GM23338 (cell line): ENCODE measurements around the gene ANKRD36B. TPM values are rescaled to one million over a fixed set of nuclear protein-coding genes. Genes with fewer than 3 reads are reported as not detected.
"Not testable (repeated sequence)": the region's sequence is repeated elsewhere in the genome, so short reads cannot be mapped to it uniquely, and the experiment has no call there.

Source experiments
- ATAC-seq: fragments of 200-7000 bp; cut with Tn5 transposase; 3 replicates; pipeline ENCODE4 v1.9.1; 2020
- DNase-seq: peaks from one replicate; pipeline ENCODE4 v3.0.0-alpha.2; 2015; ENCODE audit warnings: low spot score
- H2AFZ ChIP-seq: fragments of 200-600 bp; sonication (generic); 2 replicates; pipeline ENCODE4 v1.8.0; 2016; ENCODE audit warnings: antibody characterized with exemption, mild to moderate bottlenecking, moderate library complexity
- H3F3A ChIP-seq: fragments of 200-600 bp; sonication (generic); replicated peaks from 2 replicates; pipeline ENCODE4 v1.8.0; 2017; ENCODE audit warnings: antibody characterized with exemption, mixed run types, low read depth
- H3K27ac ChIP-seq: fragments of 200-600 bp; sonication (generic); 2 replicates; pipeline ENCODE4 v1.6.1; 2016; ENCODE audit warnings: low read depth
- H3K27me3 ChIP-seq: fragments of 200-600 bp; sonication (generic); 2 replicates; pipeline ENCODE4 v1.8.0; 2016; ENCODE audit warnings: mild to moderate bottlenecking, mixed run types, moderate library complexity; ENCODE audit not compliant: insufficient read depth
- H3K36me3 ChIP-seq: fragments of 200-600 bp; sonication (generic); 2 replicates; pipeline ENCODE4 v1.8.0; 2016; ENCODE audit warnings: mild to moderate bottlenecking; ENCODE audit not compliant: insufficient read depth
- H3K4me1 ChIP-seq: fragments of 200-600 bp; sonication (generic); 2 replicates; pipeline ENCODE4 v1.8.0; 2016; ENCODE audit warnings: mild to moderate bottlenecking, moderate library complexity; ENCODE audit not compliant: insufficient read depth
- H3K4me2 ChIP-seq: fragments of 200-600 bp; sonication (generic); 2 replicates; pipeline ENCODE4 v1.7.1; 2017; ENCODE audit warnings: mixed run types
- H3K4me3 ChIP-seq: fragments of 200-600 bp; sonication (generic); 2 replicates; pipeline ENCODE4 v1.6.1; 2016; ENCODE audit warnings: mixed run types
- H3K79me2 ChIP-seq: fragments of 200-600 bp; sonication (generic); replicated peaks from 2 replicates; pipeline ENCODE4 v1.8.0; 2017; ENCODE audit warnings: mild to moderate bottlenecking; ENCODE audit not compliant: insufficient read depth
- H3K9me2 ChIP-seq: fragments of 200-600 bp; sonication (generic); 2 replicates; pipeline ENCODE4 v1.8.0; 2017; ENCODE audit not compliant: insufficient read depth
- H4K20me1 ChIP-seq: fragments of 200-600 bp; sonication (generic); replicated peaks from 2 replicates; pipeline ENCODE4 v1.8.0; 2017; ENCODE audit warnings: mild to moderate bottlenecking; ENCODE audit not compliant: insufficient read depth
- H3K27ac Mint-ChIP-seq: 2 replicates; pipeline ENCODE4 v1.8.0; 2020; ENCODE audit warnings: inconsistent platforms, mild to moderate bottlenecking, moderate library complexity, mixed read lengths
- H3K27me3 Mint-ChIP-seq: 3 replicates; pipeline ENCODE4 v1.8.0; 2022; ENCODE audit warnings: low read depth, mild to moderate bottlenecking, moderate library complexity, mixed read lengths, inconsistent platforms; ENCODE audit not compliant: insufficient read depth, poor library complexity
- H3K36me3 Mint-ChIP-seq: 3 replicates; pipeline ENCODE4 v1.8.0; 2021; ENCODE audit warnings: low read depth, mild to moderate bottlenecking, inconsistent platforms, moderate library complexity, mixed read lengths
- H3K4me1 Mint-ChIP-seq: 3 replicates; pipeline ENCODE4 v1.8.0; 2020; ENCODE audit warnings: mild to moderate bottlenecking, inconsistent platforms, mixed read lengths
- H3K4me3 Mint-ChIP-seq: 3 replicates; pipeline ENCODE4 v1.8.0; 2021; ENCODE audit warnings: moderate library complexity, mild to moderate bottlenecking, inconsistent platforms, mixed read lengths
- H3K9me3 Mint-ChIP-seq: 3 replicates; pipeline ENCODE4 v1.8.0; 2020; ENCODE audit warnings: moderate library complexity, mild to moderate bottlenecking, inconsistent platforms, mixed read lengths
- CREB1 ChIP-seq: fragments of 250-450 bp; sonication (Bioruptor Pico); IDR thresholded peaks from 2 replicates; pipeline ENCODE4 v1.5.0; 2020; ENCODE audit warnings: low read depth, mild to moderate bottlenecking, moderate library complexity
- long read RNA-seq: library from polyadenylated mRNA; unstranded; transcript quantifications from one replicate; pipeline ENCODE4 v2.0.0, GENCODE V29; 2020; ENCODE audit not compliant: unreplicated experiment
- polyA plus RNA-seq: library from polyadenylated mRNA; unstranded; fragments of >200 nt; fragmentation: Nextera tagmentation; extraction: Ambion mirVana; gene quantifications from 2 replicates; pipeline ENCODE4 v1.2.1, GENCODE V29; 2016
- total RNA-seq: library from RNA; depleted of rRNA; stranded (reverse); fragments of >200 nt; shearing (Covaris generic); gene quantifications from 2 replicates; pipeline ENCODE4 v1.2.3, GENCODE V29; 2014; rRNA removed

ANKRD36B gene
- total RNA-seq = 13.9 and 15.7 TPM in 2 replicates
- polyA plus RNA-seq = 9.4 and 14.5 TPM in 2 replicates
- long read RNA-seq, partial matches to known transcripts = 3 of 5 reads
- long read RNA-seq, other reads (novel, unspliced or antisense) = 0 of 5 reads

- H3K9me3 Mint-ChIP-seq, H3K4me1 Mint-ChIP-seq, H3K27ac ChIP-seq, H3K4me1 ChIP-seq, H3K36me3 Mint-ChIP-seq, H3K9me2 ChIP-seq, H3K27me3 ChIP-seq, H4K20me1 ChIP-seq, H3K36me3 ChIP-seq, H3K27me3 Mint-ChIP-seq, H3K79me2 ChIP-seq, H3F3A ChIP-seq: not testable (repeated sequence)
- H3K4me2 ChIP-seq = peak within 1 kb of the TSS; percentile 91
- DNase-seq (peak; percentile 74), ATAC-seq (peak; percentile 85)
- H3K27ac Mint-ChIP-seq = peak within 1 kb of the TSS; percentile 93
- H3K4me3 Mint-ChIP-seq = peak within 1 kb of the TSS; percentile 96
- TF ChIP-seq CREB1 (CRISPR knock-in tag) = 0 out of 2 replicates have a peak, but pooled peaks have one; percentile 42
- H3K4me3 ChIP-seq = peak within 1 kb of the TSS; percentile 79
- peak within 1 kb of the TSS; percentile 94 for H2AFZ ChIP-seq
Measured at GRCh38 chr2:97589598-97590510, at the start of gene ANKRD36B. Gene ANKRD36B (minus strand): TSS chr2:97589877. CDS start chr2:97589685, 192 bp downstream.

- not testable (repeated sequence) for H3K9me2 ChIP-seq, DNase-seq, H3K4me3 ChIP-seq, H3F3A ChIP-seq, H3K36me3 ChIP-seq, ATAC-seq, H3K79me2 ChIP-seq, H3K27ac Mint-ChIP-seq, H2AFZ ChIP-seq, H3K36me3 Mint-ChIP-seq, H3K4me3 Mint-ChIP-seq, H3K9me3 Mint-ChIP-seq, H3K4me1 Mint-ChIP-seq, H3K27me3 ChIP-seq, H4K20me1 ChIP-seq, H3K27me3 Mint-ChIP-seq, H3K4me2 ChIP-seq, H3K4me1 ChIP-seq, H3K27ac ChIP-seq
Measured at GRCh38 chr2:97626049-97626430, 36.4 kb upstream of the ANKRD36B start.

DNA sequence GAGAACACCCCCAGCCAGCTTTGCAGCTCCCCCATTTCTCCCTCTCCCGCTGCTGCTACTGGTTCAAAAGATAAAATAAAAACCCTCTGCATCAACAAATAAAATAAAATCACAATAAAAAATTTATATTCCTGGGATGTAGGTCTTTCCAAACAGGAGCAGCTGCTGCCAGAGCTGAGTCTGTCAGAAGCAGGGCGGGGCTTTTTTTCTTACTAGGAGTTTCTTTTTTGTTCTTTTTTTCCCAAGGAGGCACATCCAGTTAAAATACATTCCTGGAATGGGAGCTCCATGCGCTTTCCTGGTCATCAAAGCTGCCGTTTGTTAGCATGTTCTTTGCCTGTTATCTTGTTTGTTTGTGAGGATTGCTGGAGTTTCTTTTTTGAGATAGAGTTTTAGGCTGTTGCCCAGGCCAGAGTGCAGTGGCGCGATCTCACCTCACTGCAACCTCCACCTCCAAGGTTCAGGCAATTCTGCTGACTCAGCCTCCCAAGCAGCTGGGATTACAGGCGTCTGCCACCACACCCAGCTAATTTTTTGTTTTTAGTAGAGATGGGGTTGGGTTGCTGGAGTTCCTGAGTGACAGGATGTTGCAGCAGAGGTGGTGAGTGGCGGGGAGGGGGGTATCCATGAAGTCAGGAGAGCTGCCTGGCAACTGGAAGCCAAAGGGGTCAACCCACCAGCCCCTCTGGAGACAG, 35.8 kb upstream of the ANKRD36B start:
- not testable (repeated sequence) for H3K4me1 ChIP-seq, H3K79me2 ChIP-seq, H3K27me3 Mint-ChIP-seq, H3K9me2 ChIP-seq, H3K27ac ChIP-seq, H3K27ac Mint-ChIP-seq, H4K20me1 ChIP-seq, H3K27me3 ChIP-seq, DNase-seq, H3K4me3 Mint-ChIP-seq, H3K36me3 Mint-ChIP-seq, H3K4me3 ChIP-seq, H2AFZ ChIP-seq, ATAC-seq, H3K4me1 Mint-ChIP-seq, H3K36me3 ChIP-seq, H3K4me2 ChIP-seq, H3F3A ChIP-seq, H3K9me3 Mint-ChIP-seq

DNA sequence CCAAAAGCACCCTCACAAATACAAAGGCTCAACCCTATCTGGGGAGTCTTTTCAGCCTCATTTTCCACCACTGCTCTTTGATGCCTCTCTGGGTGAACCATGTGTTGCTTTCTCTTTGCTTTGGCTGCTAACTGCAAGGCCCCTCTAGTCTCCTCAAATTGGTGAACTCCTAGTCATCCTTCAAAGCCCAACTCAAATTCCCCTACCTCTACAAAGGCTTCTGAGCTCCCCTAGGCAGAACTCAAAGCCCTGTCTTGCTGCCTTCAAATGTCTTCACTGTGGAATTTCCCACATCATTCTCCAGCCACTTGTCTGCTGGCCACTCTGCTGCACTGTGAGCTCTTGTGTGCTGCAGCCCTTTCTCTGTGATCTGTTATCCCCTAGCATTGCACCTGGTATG, 33.3 kb upstream of the ANKRD36B start:
- not testable (repeated sequence) for H3K4me1 ChIP-seq, H4K20me1 ChIP-seq, H3K27ac ChIP-seq, H3K36me3 ChIP-seq, H3K36me3 Mint-ChIP-seq, H3K4me2 ChIP-seq, H3K27ac Mint-ChIP-seq, H3K4me3 Mint-ChIP-seq, DNase-seq, ATAC-seq, H3K9me2 ChIP-seq, H2AFZ ChIP-seq, H3K9me3 Mint-ChIP-seq, H3F3A ChIP-seq, H3K27me3 Mint-ChIP-seq, H3K4me3 ChIP-seq, H3K79me2 ChIP-seq, H3K27me3 ChIP-seq
- peaks cover 15% of the 10 kb centered on the region for H3K4me1 Mint-ChIP-seq

DNA sequence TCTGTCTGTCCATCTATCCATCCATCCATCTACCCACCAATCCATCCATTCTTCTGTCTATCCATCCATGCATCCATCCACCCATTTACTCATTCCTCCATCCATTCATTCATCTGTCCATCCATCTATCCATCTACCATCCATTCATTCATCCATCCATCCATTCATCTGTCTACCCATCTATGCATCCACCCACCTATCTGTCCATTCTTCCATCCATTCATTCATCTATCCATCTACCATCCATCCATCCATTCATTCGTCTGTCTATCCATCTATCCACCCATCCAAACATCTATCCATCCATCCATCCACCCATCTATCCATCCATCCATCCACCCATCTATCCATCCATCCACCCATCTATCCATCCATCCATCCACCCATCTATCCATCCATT, 30.8 kb upstream of the ANKRD36B start:
- not testable (repeated sequence) for H3K36me3 ChIP-seq, DNase-seq, H3K4me3 ChIP-seq, H3K27me3 ChIP-seq, H3F3A ChIP-seq, H2AFZ ChIP-seq, H3K27ac ChIP-seq, H4K20me1 ChIP-seq, H3K4me3 Mint-ChIP-seq, H3K27ac Mint-ChIP-seq, H3K27me3 Mint-ChIP-seq, H3K9me2 ChIP-seq, H3K9me3 Mint-ChIP-seq, ATAC-seq, H3K4me2 ChIP-seq, H3K79me2 ChIP-seq, H3K4me1 ChIP-seq, H3K36me3 Mint-ChIP-seq
- H3K4me1 Mint-ChIP-seq = peaks cover 15% of the 10 kb centered on the region
